GM18868 (cell line): Measurements from ENCODE around the gene ADAMTSL2.

Source experiments
- ATAC-seq: cut with Tn5 transposase; IDR thresholded peaks from one replicate; pipeline ENCODE4 v1.9.1; 2021; ENCODE audit warnings: mild to moderate bottlenecking, moderate library complexity; ENCODE audit not compliant: unreplicated experiment

Gene ADAMTSL2

GRCh38 chr9:133534346-133535291 lies at the start of gene ADAMTSL2:
ADAMTSL2 (plus strand) TSS chr9:133534704; CDS start chr9:133536713, 2,009 bp downstream.
- ATAC-seq = no peak

- no peak for ATAC-seq
Observed at GRCh38 chr9:133485531-133486260, 48.8 kb upstream of the ADAMTSL2 start.

GRCh38 chr9:133487331-133487725 lies 47.2 kb upstream of the ADAMTSL2 start:
- ATAC-seq = no peak

GRCh38 chr9:133488686-133489252 lies 45.7 kb upstream of the ADAMTSL2 start:
- ATAC-seq = no peak

- ATAC-seq = no peak
Observed at GRCh38 chr9:133489253-133490190, 45.0 kb upstream of the ADAMTSL2 start.

- ATAC-seq = no peak
Observed at GRCh38 chr9:133490201-133490681, 44.3 kb upstream of the ADAMTSL2 start.

- ATAC-seq = no peak
Observed at GRCh38 chr9:133490865-133491655, 43.4 kb upstream of the ADAMTSL2 start.

- ATAC-seq = no peak
Observed at GRCh38 chr9:133491656-133491925, 42.9 kb upstream of the ADAMTSL2 start.

GRCh38 chr9:133492061-133493021 lies 42.2 kb upstream of the ADAMTSL2 start:
- ATAC-seq = no peak

GRCh38 chr9:133493428-133493827 lies 41.1 kb upstream of the ADAMTSL2 start:
- no peak for ATAC-seq

- ATAC-seq = no peak
Observed at GRCh38 chr9:133493845-133494540, 40.5 kb upstream of the ADAMTSL2 start.

GRCh38 chr9:133494636-133495326 lies 39.7 kb upstream of the ADAMTSL2 start:
- no peak for ATAC-seq

- no peak for ATAC-seq
Observed at GRCh38 chr9:133495327-133496293, 38.9 kb upstream of the ADAMTSL2 start.

GRCh38 chr9:133496861-133497842 lies 37.4 kb upstream of the ADAMTSL2 start:
- no peak for ATAC-seq
